Fibroblast of the aortic adventitia (primary cell): ENCODE results near the gene SLC35E4. TPM values are rescaled to one million over a fixed set of nuclear protein-coding genes. Genes with fewer than 3 reads are reported as not detected.

Experiments used
- DNase-seq: peaks from one replicate; pipeline ENCODE4 v3.0.0-alpha.2; 2010; ENCODE audit warnings: low read depth
- H3K4me3 ChIP-seq: 2 replicates; pipeline ENCODE4 v1.5.1; 2011; ENCODE audit warnings: low read depth, mild to moderate bottlenecking, control low read depth, low read length, moderate library complexity
- CTCF ChIP-seq: IDR thresholded peaks from 2 replicates; pipeline ENCODE4 v1.5.1; 2011; ENCODE audit warnings: mild to moderate bottlenecking, low read length, control low read depth, inconsistent platforms; ENCODE audit not compliant: insufficient read depth
- total RNA-seq: library from RNA; depleted of rRNA; stranded (reverse); fragments of >200 nt; gene quantifications from 2 replicates; pipeline ENCODE4 v1.2.3, GENCODE V29; 2012; ENCODE audit warnings: low replicate concordance

The SLC35E4 gene
- total RNA-seq, 1 donor = 19.7 TPM

DNA sequence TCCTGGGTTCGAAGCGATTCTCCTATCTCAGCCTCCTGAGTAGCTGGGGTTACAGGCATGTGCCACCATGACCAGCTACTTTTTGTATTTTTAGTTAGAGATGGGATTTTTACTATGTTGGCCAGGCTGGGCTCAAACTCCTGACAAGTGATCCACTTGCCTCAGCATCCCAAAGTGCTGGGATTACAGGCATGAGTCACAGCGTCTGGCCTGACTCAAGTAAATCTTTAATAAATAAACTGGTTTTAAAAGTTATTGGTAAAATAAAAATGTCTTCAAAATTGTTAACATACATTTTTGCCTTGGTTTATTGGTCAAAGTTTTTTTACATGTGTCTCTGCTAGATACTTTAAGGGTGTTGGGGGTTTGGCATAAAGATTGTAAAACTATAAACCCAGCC, 36.6 kb upstream of the SLC35E4 start:
- no peak overlapping the region for H3K4me3 ChIP-seq
- TF ChIP-seq CTCF = no peak
- DNase-seq = no peak

GRCh38 chr22:30600921-30601320, 34.7 kb upstream of the SLC35E4 start:
- TF ChIP-seq CTCF = no peak
- DNase-seq = no peak
- no peak overlapping the region for H3K4me3 ChIP-seq

- TF ChIP-seq CTCF = no peak
- no peak overlapping the region for H3K4me3 ChIP-seq
- no peak for DNase-seq
Measured at GRCh38 chr22:30601464-30601863, 34.1 kb upstream of the SLC35E4 start.

GRCh38 chr22:30602049-30602448, 33.5 kb upstream of the SLC35E4 start:
- no peak overlapping the region for H3K4me3 ChIP-seq
- peak; percentile 44 for TF ChIP-seq CTCF
- peak; percentile 33 for DNase-seq

DNA sequence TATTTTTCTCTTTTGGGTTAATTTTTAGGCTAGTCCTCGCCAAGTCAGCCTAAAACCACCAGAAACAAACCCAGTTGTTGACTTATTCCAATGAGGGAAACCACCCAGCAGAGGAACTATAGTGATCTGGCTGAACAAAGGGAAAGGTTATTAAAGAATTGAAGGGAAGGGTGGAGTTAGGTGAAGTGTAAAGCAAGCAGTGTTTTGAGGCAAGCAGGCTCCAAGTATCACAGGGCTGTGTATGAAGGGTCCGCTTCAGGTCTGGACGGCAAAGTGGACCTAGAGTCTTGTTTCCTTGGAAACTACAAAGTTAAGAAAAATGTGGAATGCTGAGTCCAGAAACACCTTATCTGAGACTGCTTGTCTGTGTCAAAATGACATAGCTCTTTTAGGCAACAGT, 31.8 kb upstream of the SLC35E4 start:
- DNase-seq = no peak
- no peak overlapping the region for H3K4me3 ChIP-seq

GRCh38 chr22:30604723-30605122, 30.9 kb upstream of the SLC35E4 start:
- TF ChIP-seq CTCF = no peak
- H3K4me3 ChIP-seq = no peak overlapping the region
- DNase-seq = no peak

More for the DNA sequence above, 31.8 kb upstream of the SLC35E4 start:
- no peak for TF ChIP-seq CTCF

GRCh38 chr22:30605449-30606110, 30.0 kb upstream of the SLC35E4 start:
- DNase-seq = peak; percentile 45
- no peak overlapping the region for H3K4me3 ChIP-seq
- peak; percentile 69 for TF ChIP-seq CTCF
